PC-9 (cell line): Measurements from ENCODE around the gene LDLRAD2. TPM values are rescaled to one million over a fixed set of nuclear protein-coding genes. Genes with fewer than 3 reads are reported as not detected.

Experiments
- BruUV-seq: library from RNA; stranded (reverse); fragments of 400-500 nt; replicated peaks from 2 replicates; lab custom pipeline; 2021; lab: Mats Ljungman, UMichigan
- CTCF ChIA-PET: fragments of 300-600 bp; sonication (Branson Sonifier 250); formaldehyde crosslinking; loops from one replicate; lab custom pipeline; 2022; ENCODE audit warnings: antibody characterized with exemption; lab: Charles Lee
- POLR2A ChIA-PET: fragments of 300-600 bp; sonication (Branson Sonifier 250); formaldehyde crosslinking; loops from one replicate; lab custom pipeline; 2022; ENCODE audit warnings: antibody characterized with exemption; ENCODE audit not compliant: unreplicated experiment; lab: Charles Lee
- DNase-seq, 2 experiments: peaks; one replicate each; pipeline versions ENCODE4 v3.0.0 to v3.0.0-alpha.2; 2015 to 2022; ENCODE audit warnings: mixed read lengths in 1 of 2
- H2AFZ ChIP-seq: fragments of 200-600 bp; sonication (generic); 2 replicates; pipeline ENCODE4 v1.8.1; 2017; ENCODE audit warnings: antibody characterized with exemption
- H3F3A ChIP-seq: fragments of 200-600 bp; sonication (generic); 2 replicates; pipeline ENCODE4 v1.8.1; 2017; ENCODE audit warnings: antibody characterized with exemption, mild to moderate bottlenecking, low read depth; ENCODE audit not compliant: insufficient read depth
- H3K27ac ChIP-seq: fragments of 200-600 bp; sonication (generic); 2 replicates; pipeline ENCODE4 v1.6.1; 2016; ENCODE audit warnings: mixed run types
- H3K27me3 ChIP-seq: fragments of 200-600 bp; sonication (generic); 2 replicates; pipeline ENCODE4 v1.6.1; 2016; ENCODE audit warnings: low read depth, mixed run types; ENCODE audit not compliant: insufficient read depth
- H3K36me3 ChIP-seq: fragments of 200-600 bp; sonication (generic); 2 replicates; pipeline ENCODE4 v1.6.1; 2016; ENCODE audit warnings: low read depth, mixed run types
- H3K4me1 ChIP-seq: fragments of 200-600 bp; sonication (generic); replicated peaks from 2 replicates; pipeline ENCODE4 v1.6.1; 2016; ENCODE audit warnings: mixed run types; ENCODE audit not compliant: insufficient read depth
- H3K4me2 ChIP-seq: fragments of 200-600 bp; sonication (generic); 2 replicates; pipeline ENCODE4 v1.6.1; 2017; ENCODE audit warnings: mixed run types
- H3K4me3 ChIP-seq: fragments of 200-600 bp; sonication (generic); 2 replicates; pipeline ENCODE4 v1.6.1; 2016; ENCODE audit warnings: mixed run types
- H3K79me2 ChIP-seq: fragments of 200-600 bp; sonication (generic); 2 replicates; pipeline ENCODE4 v1.6.1; 2017; ENCODE audit warnings: low read depth, mixed run types
- H3K9me2 ChIP-seq: fragments of 200-600 bp; sonication (generic); 2 replicates; pipeline ENCODE4 v1.8.1; 2017; ENCODE audit warnings: mild to moderate bottlenecking; ENCODE audit not compliant: insufficient read depth
- H3K9me3 ChIP-seq: fragments of 200-600 bp; sonication (generic); 2 replicates; pipeline ENCODE4 v1.8.1; 2016; ENCODE audit warnings: low read depth; ENCODE audit not compliant: insufficient read depth
- H4K20me1 ChIP-seq: fragments of 200-600 bp; sonication (generic); 2 replicates; pipeline ENCODE4 v1.8.1; 2017; ENCODE audit not compliant: insufficient read depth
- EZH2 ChIP-seq: fragments of 200-600 bp; sonication (generic); IDR thresholded peaks from 2 replicates; pipeline ENCODE4 v1.8.0; 2017; ENCODE audit warnings: antibody characterized with exemption, low read depth
- intact Hi-C: fragments of 100-400 bp; cut with micrococcal nuclease; formaldehyde crosslinking; loops from one replicate; pipeline ENCODE4 v1.10.0; 2022; ENCODE audit not compliant: unreplicated experiment
- total RNA-seq: library from RNA; stranded (reverse); gene quantifications from 2 replicates; pipeline ENCODE4 v1.2.3, GENCODE V29; 2021
- TF ChIP-seq, protein P1 (sequence below): fragments of 200-600 bp; sonication (generic); conservative IDR thresholded peaks from 2 replicates; pipeline ENCODE4 v1.6.1; 2017; ENCODE audit warnings: mixed run types, antibody characterized with exemption, mild to moderate bottlenecking, moderate library complexity

LDLRAD2 gene
- total RNA-seq, 1 experiment from 2014 or later, result not detected

DNA sequence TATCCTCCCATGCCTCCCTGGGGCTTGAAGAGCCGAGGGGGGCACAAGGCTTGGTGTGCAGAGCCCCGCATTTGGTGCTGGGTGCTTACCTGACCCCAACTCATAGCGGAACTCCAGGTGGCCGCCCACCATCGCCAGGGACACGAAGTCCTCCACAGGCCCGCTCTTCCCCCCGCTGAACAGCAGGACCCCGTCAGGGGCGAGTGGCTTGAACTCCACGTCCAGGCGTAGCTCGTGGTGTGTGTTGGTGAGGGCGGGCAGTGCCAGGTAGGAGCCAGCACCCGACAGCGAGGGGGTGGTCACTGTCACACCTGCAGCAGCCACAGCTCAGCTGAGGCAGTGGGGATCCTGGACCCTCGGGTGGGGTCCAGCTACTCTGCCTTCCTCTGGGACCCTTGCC, 17.2 kb downstream of the LDLRAD2 start:
- no peak for TF ChIP-seq EZH2
- TF ChIP-seq, protein P1, sequence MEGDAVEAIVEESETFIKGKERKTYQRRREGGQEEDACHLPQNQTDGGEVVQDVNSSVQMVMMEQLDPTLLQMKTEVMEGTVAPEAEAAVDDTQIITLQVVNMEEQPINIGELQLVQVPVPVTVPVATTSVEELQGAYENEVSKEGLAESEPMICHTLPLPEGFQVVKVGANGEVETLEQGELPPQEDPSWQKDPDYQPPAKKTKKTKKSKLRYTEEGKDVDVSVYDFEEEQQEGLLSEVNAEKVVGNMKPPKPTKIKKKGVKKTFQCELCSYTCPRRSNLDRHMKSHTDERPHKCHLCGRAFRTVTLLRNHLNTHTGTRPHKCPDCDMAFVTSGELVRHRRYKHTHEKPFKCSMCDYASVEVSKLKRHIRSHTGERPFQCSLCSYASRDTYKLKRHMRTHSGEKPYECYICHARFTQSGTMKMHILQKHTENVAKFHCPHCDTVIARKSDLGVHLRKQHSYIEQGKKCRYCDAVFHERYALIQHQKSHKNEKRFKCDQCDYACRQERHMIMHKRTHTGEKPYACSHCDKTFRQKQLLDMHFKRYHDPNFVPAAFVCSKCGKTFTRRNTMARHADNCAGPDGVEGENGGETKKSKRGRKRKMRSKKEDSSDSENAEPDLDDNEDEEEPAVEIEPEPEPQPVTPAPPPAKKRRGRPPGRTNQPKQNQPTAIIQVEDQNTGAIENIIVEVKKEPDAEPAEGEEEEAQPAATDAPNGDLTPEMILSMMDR, result no peak
- Histone ChIP-seq H3K36me3 (no peaks in the 10 kb centered on the region), H3K27ac (no peak overlapping the region), H3K4me3 (no peak overlapping the region), H3K79me2 (no peaks in the 10 kb centered on the region), H3K9me3 (no peaks in the 10 kb centered on the region), H3K27me3 (no peaks in the 10 kb centered on the region), H3K4me1 (no peaks in the 10 kb centered on the region), H4K20me1 (no peaks in the 10 kb centered on the region), H3K9me2 (no peaks in the 10 kb centered on the region), H2AFZ (no peak overlapping the region), H3F3A (no peaks in the 10 kb centered on the region), H3K4me2 (no peak overlapping the region)
- ChIA-PET CTCF (no interaction called here), POLR2A (no interaction called here)
- BruUV-seq, result no TSS peak
- intact Hi-C loops, result no loop called here
- no peak for DNase-seq

DNA sequence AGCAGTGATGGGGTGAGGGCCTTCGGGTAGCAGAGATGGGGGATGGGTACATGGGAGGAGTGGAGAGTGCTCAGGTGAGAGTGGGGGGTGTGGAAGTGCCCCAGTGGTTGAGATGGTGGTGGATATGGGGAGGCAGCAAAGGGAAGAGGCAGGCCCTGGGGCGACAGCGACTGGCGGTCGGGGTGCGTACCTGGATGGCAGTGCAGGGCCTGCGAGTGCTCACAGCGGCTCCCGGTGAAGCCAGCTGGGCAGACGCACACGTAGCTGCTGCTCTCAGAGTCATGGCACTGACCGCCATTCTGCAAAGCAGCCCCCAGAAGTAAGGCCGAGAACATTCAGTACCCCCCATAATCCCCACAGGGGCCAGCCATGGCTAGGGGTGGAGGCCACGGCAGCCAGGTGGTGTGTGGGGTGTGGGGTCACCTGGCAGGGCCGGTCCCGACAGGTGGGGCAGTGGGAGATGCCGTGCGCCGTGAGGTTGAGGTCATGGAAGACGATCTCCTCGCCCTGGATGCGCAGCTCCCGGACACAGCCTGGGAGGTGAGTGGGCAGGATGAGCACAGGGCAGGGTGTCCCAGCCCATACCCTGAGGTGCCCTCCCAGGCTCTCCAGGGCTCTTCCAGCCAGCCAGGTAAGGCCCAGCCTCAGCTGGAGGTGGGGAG, 18.9 kb downstream of the LDLRAD2 start:
- intact Hi-C loops, result no loop called here

DNA sequence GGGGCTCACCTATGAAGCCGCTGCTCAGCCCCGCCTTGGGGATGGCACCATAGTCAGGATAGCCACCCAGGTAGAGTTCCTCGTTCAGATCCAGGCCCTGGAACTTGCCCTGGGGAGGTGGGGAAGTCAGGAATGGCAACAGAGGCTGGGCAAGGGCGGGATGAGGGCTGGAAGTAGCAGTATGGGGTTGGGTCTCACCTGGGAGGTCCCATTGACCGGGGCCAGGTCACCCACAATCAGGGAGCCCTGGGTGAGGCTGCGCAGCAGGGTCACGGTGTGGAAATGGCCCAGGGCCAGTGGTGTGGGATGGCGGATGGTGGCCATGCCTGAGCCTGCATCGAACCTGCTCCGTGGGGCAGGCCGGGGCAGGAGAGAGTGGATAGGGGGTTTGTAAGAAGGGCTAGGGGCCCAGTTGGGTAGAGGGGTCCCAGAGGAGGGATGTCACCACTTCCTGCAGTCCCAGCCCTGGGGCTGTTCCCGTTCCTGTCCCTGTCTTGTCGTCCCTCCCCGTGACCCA, 19.4 kb downstream of the LDLRAD2 start:
- no peak for TF ChIP-seq EZH2
- TF ChIP-seq, protein P1, result no peak
- Histone ChIP-seq H3F3A (no peaks in the 10 kb centered on the region), H3K36me3 (no peaks in the 10 kb centered on the region), H3K27ac (no peak overlapping the region), H3K27me3 (no peaks in the 10 kb centered on the region), H3K4me2 (no peak overlapping the region), H2AFZ (no peak overlapping the region), H3K79me2 (no peaks in the 10 kb centered on the region), H3K9me2 (no peaks in the 10 kb centered on the region), H3K9me3 (no peaks in the 10 kb centered on the region), H4K20me1 (no peaks in the 10 kb centered on the region), H3K4me1 (no peaks in the 10 kb centered on the region), H3K4me3 (no peak overlapping the region)
- no peak for DNase-seq
- intact Hi-C loops, result no loop called here
- CTCF ChIA-PET, result no interaction called here
- POLR2A ChIA-PET, result no interaction called here
- BruUV-seq, result no TSS peak

More for the DNA sequence above, 18.9 kb downstream of the LDLRAD2 start:
- H3F3A ChIP-seq, result no peaks in the 10 kb centered on the region
- DNase-seq, result no peak
- no peaks in the 10 kb centered on the region for H3K27me3 ChIP-seq
- H3K4me2 ChIP-seq, result no peak overlapping the region
- BruUV-seq, result no TSS peak
- no peaks in the 10 kb centered on the region for H3K79me2 ChIP-seq
- H3K4me3 ChIP-seq, result no peak overlapping the region
- no peak overlapping the region for H2AFZ ChIP-seq
- H3K4me1 ChIP-seq, result no peaks in the 10 kb centered on the region
- H3K27ac ChIP-seq, result no peak overlapping the region
- CTCF ChIA-PET, result no interaction called here
- POLR2A ChIA-PET, result no interaction called here
- TF ChIP-seq, protein P1, result no peak
- TF ChIP-seq EZH2, result no peak
- no peaks in the 10 kb centered on the region for H3K9me3 ChIP-seq
- H3K36me3 ChIP-seq, result no peaks in the 10 kb centered on the region
- H3K9me2 ChIP-seq, result no peaks in the 10 kb centered on the region
- no peaks in the 10 kb centered on the region for H4K20me1 ChIP-seq
